ENCODE results near the gene HSH2D.

DNA sequence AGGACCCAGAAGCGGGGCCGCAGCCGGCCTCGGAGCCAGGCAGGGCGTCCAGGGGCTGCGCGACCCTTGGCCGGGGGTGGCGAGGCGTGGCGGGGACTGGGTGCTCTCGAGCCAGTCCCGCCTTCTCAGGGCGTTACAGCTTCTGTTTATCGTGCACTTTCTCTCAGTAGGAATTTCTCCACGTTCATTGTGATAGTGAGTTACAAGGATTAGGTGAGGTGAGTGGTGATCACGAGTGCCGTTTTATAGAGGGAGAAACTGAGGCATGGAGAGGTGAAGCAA is 54.8 kb downstream of the HSH2D start:
- TF ChIP-seq, protein P1, sequence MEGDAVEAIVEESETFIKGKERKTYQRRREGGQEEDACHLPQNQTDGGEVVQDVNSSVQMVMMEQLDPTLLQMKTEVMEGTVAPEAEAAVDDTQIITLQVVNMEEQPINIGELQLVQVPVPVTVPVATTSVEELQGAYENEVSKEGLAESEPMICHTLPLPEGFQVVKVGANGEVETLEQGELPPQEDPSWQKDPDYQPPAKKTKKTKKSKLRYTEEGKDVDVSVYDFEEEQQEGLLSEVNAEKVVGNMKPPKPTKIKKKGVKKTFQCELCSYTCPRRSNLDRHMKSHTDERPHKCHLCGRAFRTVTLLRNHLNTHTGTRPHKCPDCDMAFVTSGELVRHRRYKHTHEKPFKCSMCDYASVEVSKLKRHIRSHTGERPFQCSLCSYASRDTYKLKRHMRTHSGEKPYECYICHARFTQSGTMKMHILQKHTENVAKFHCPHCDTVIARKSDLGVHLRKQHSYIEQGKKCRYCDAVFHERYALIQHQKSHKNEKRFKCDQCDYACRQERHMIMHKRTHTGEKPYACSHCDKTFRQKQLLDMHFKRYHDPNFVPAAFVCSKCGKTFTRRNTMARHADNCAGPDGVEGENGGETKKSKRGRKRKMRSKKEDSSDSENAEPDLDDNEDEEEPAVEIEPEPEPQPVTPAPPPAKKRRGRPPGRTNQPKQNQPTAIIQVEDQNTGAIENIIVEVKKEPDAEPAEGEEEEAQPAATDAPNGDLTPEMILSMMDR (IDR thresholded peaks at IDR 0.05) = no peak
- TF ChIP-seq POLR2AphosphoS5 (IDR thresholded peaks at IDR 0.05) = no peak
